Measurements from ENCODE around the gene SLC9A5.
A peak's percentile ranks its signal among the peaks of the same experiment; 100 is the strongest.

The SLC9A5 gene

GRCh38 chr16:67283826-67284555 is 35.2 kb downstream of the SLC9A5 start:
- H3K9ac ChIP-seq (ENCODE audit: low read length) = no peak overlapping the region
- no peak overlapping the region for H2BK5ac ChIP-seq (ENCODE audit: low read depth, low read length, poor library complexity)
- no peak overlapping the region for H3K4me3 ChIP-seq (ENCODE audit: low read depth, low read length)
- H4K12ac ChIP-seq (ENCODE audit: low read depth, low read length) = no peak overlapping the region
- peaks cover 3% of the 10 kb centered on the region for H3K79me1 ChIP-seq (ENCODE audit: low read length)
- no peaks in the 10 kb centered on the region for H3K79me2 ChIP-seq (ENCODE audit: control insufficient read depth, insufficient read depth, low read length, poor library complexity)
- H2BK120ac ChIP-seq (ENCODE audit: insufficient read depth, low read length, poor library complexity) = no peak overlapping the region
- peaks cover 1% of the 10 kb centered on the region for H3K9me3 ChIP-seq (ENCODE audit: insufficient read depth, low read depth, low read length)
- H3K4me1 ChIP-seq (ENCODE audit: control insufficient read depth in 1 of 2, insufficient read depth in 2 of 2, low read length in 2 of 2) = peaks cover 4 to 6% of the 10 kb centered on the region in 2 experiments
- DNase-seq = no peak
- H2AFZ ChIP-seq (ENCODE audit: insufficient read depth, low read length, poor library complexity) = no peak overlapping the region
- H3K14ac ChIP-seq (ENCODE audit: low read length) = no peak overlapping the region
- H3K4ac ChIP-seq (ENCODE audit: low read depth, low read length) = no peak overlapping the region
- H2AK5ac ChIP-seq (ENCODE audit: low read length) = no peak overlapping the region
- peaks cover 4% of the 10 kb centered on the region for H3K27me3 ChIP-seq (ENCODE audit: insufficient read depth, low read length)
- H4K91ac ChIP-seq (ENCODE audit: low read depth, low read length) = no peak overlapping the region
- H3K23ac ChIP-seq (ENCODE audit: low read length) = no peak overlapping the region
- WGBS (ENCODE audit: extremely low coverage, insufficient coverage, insufficient read length) = no CpG with 5 or more reads among the region's 21 CpGs
- H4K8ac ChIP-seq (ENCODE audit: low read depth, low read length) = no peak overlapping the region
- no peak overlapping the region for H3K27ac ChIP-seq (ENCODE audit: low read depth, low read length)
- H2BK12ac ChIP-seq (ENCODE audit: low read length) = no peak overlapping the region
- H3K36me3 ChIP-seq (ENCODE audit: control insufficient read depth in 1 of 2, insufficient read depth in 2 of 2, low read length in 2 of 2) = no peaks in the 10 kb centered on the region
- no peak overlapping the region for H3K18ac ChIP-seq (ENCODE audit: low read length)
- no peak overlapping the region for H3K4me2 ChIP-seq (ENCODE audit: low read length)

GRCh38 chr16:67284699-67285646 is 36.2 kb downstream of the SLC9A5 start:
- no peaks in the 10 kb centered on the region for H3K4me1 ChIP-seq (ENCODE audit: control insufficient read depth in 1 of 2, insufficient read depth in 2 of 2, low read length in 2 of 2)
- WGBS (ENCODE audit: extremely low coverage, insufficient coverage, insufficient read length) = no CpG with 5 or more reads among the region's 34 CpGs
- H4K12ac ChIP-seq (ENCODE audit: low read depth, low read length) = no peak overlapping the region
- H3K4ac ChIP-seq (ENCODE audit: low read depth, low read length) = no peak overlapping the region
- H2BK5ac ChIP-seq (ENCODE audit: low read depth, low read length, poor library complexity) = no peak overlapping the region
- no peaks in the 10 kb centered on the region for H3K79me2 ChIP-seq (ENCODE audit: control insufficient read depth, insufficient read depth, low read length, poor library complexity)
- H3K27ac ChIP-seq (ENCODE audit: low read depth, low read length) = no peak overlapping the region
- no peak overlapping the region for H3K14ac ChIP-seq (ENCODE audit: low read length)
- H3K9me3 ChIP-seq (ENCODE audit: insufficient read depth, low read depth, low read length) = peaks cover 1% of the 10 kb centered on the region
- no peak overlapping the region for H3K9ac ChIP-seq (ENCODE audit: low read length)
- DNase-seq = peak in 1 of 2 donors; percentile 36
- no peak overlapping the region for H2BK120ac ChIP-seq (ENCODE audit: insufficient read depth, low read length, poor library complexity)
- no peaks in the 10 kb centered on the region for H3K79me1 ChIP-seq (ENCODE audit: low read length)
- H3K18ac ChIP-seq (ENCODE audit: low read length) = no peak overlapping the region
- no peak overlapping the region for H4K91ac ChIP-seq (ENCODE audit: low read depth, low read length)
- no peak overlapping the region for H2AFZ ChIP-seq (ENCODE audit: insufficient read depth, low read length, poor library complexity)
- H4K8ac ChIP-seq (ENCODE audit: low read depth, low read length) = no peak overlapping the region
- no peak overlapping the region for H3K23ac ChIP-seq (ENCODE audit: low read length)
- no peak overlapping the region for H2BK12ac ChIP-seq (ENCODE audit: low read length)
- no peak overlapping the region for H3K4me2 ChIP-seq (ENCODE audit: low read length)
- no peaks in the 10 kb centered on the region for H3K27me3 ChIP-seq (ENCODE audit: insufficient read depth, low read length)
- H3K36me3 ChIP-seq (ENCODE audit: control insufficient read depth in 1 of 2, insufficient read depth in 2 of 2, low read length in 2 of 2) = no peaks in the 10 kb centered on the region
- no peak overlapping the region for H2AK5ac ChIP-seq (ENCODE audit: low read length)
- no peak overlapping the region for H3K4me3 ChIP-seq (ENCODE audit: low read depth, low read length)

DNA sequence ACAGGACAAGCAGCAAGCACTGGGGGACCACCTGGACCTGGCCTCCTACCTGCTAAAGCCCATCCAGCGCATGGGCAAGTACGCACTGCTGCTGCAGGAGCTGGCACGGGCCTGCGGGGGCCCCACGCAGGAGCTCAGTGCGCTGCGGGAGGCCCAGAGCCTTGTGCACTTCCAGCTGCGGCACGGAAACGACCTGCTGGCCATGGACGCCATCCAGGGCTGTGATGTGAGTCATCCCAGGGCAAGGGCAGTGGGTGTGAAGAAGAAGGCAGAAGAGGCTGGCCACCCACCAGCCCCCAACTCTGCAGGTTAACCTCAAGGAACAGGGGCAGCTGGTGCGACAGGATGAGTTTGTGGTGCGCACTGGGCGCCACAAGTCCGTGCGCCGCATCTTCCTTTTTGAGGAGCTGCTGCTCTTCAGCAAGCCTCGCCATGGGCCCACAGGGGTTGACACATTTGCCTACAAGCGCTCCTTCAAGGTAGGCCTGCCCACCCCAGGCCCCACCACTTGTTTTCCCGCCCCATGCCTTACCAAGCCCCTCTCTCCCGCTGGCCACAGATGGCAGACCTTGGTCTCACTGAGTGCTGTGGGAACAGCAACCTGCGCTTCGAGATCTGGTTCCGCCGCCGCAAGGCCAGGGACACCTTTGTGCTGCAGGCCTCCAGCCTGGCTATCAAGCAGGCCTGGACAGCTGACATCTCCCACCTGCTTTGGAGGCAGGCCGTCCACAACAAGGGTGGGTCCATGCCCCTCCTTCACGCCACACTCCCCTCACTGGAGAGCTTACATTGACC is 37.9 kb downstream of the SLC9A5 start:
- Histone ChIP-seq H3K9ac (ENCODE audit: low read length) (no peak overlapping the region), H2BK12ac (ENCODE audit: low read length) (no peak overlapping the region), H2AK5ac (ENCODE audit: low read length) (no peak overlapping the region), H4K12ac (ENCODE audit: low read depth, low read length) (no peak overlapping the region), H3K14ac (ENCODE audit: low read length) (no peak overlapping the region), H3K9me3 (ENCODE audit: insufficient read depth, low read depth, low read length) (no peaks in the 10 kb centered on the region), H2BK120ac (ENCODE audit: insufficient read depth, low read length, poor library complexity) (no peak overlapping the region), H3K79me2 (ENCODE audit: control insufficient read depth, insufficient read depth, low read length, poor library complexity) (no peaks in the 10 kb centered on the region), H4K91ac (ENCODE audit: low read depth, low read length) (no peak overlapping the region), H3K4ac (ENCODE audit: low read depth, low read length) (no peak overlapping the region), H3K4me3 (ENCODE audit: low read depth, low read length) (no peak overlapping the region), H3K79me1 (ENCODE audit: low read length) (no peaks in the 10 kb centered on the region), H3K36me3 (ENCODE audit: control insufficient read depth in 1 of 2, insufficient read depth in 2 of 2, low read length in 2 of 2) (no peaks in the 10 kb centered on the region), H3K4me1 (ENCODE audit: control insufficient read depth in 1 of 2, insufficient read depth in 2 of 2, low read length in 2 of 2) (no peaks in the 10 kb centered on the region), H3K4me2 (ENCODE audit: low read length) (no peak overlapping the region), H2AFZ (ENCODE audit: insufficient read depth, low read length, poor library complexity) (no peak overlapping the region), H3K18ac (ENCODE audit: low read length) (no peak overlapping the region), H3K27ac (ENCODE audit: low read depth, low read length) (no peak overlapping the region), H2BK5ac (ENCODE audit: low read depth, low read length, poor library complexity) (no peak overlapping the region), H4K8ac (ENCODE audit: low read depth, low read length) (no peak overlapping the region), H3K27me3 (ENCODE audit: insufficient read depth, low read length) (no peaks in the 10 kb centered on the region), H3K23ac (ENCODE audit: low read length) (no peak overlapping the region)
- WGBS (ENCODE audit: extremely low coverage, insufficient coverage, insufficient read length) = no CpG with 5 or more reads among the region's 28 CpGs
- DNase-seq = no peak

DNA sequence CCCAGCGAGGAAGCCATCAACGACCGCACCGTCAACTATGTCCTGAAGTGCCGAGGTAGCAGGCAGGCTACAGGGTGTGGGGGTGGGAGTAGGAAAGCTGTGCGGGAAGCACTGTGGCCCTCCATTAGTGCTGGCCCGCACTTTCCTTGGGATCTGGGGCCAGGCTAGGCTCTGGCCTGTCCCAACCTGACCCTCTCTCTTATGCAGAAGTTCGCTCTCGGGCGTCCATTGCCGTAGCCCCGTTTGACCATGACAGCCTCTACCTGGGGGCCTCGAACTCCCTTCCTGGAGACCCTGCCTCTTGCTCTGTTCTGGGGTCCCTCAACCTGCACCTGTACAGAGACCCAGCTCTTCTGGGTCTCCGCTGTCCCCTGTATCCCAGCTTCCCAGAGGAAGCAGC is 39.2 kb downstream of the SLC9A5 start:
- Histone ChIP-seq H3K79me1 (ENCODE audit: low read length) (no peaks in the 10 kb centered on the region), H4K8ac (ENCODE audit: low read depth, low read length) (no peak overlapping the region), H3K4me2 (ENCODE audit: low read length) (no peak overlapping the region), H3K14ac (ENCODE audit: low read length) (no peak overlapping the region), H3K79me2 (ENCODE audit: control insufficient read depth, insufficient read depth, low read length, poor library complexity) (no peaks in the 10 kb centered on the region), H3K27me3 (ENCODE audit: insufficient read depth, low read length) (no peaks in the 10 kb centered on the region), H3K23ac (ENCODE audit: low read length) (no peak overlapping the region), H3K4me1 (ENCODE audit: control insufficient read depth in 1 of 2, insufficient read depth in 2 of 2, low read length in 2 of 2) (no peaks in the 10 kb centered on the region), H3K18ac (ENCODE audit: low read length) (no peak overlapping the region), H4K12ac (ENCODE audit: low read depth, low read length) (no peak overlapping the region), H3K4me3 (ENCODE audit: low read depth, low read length) (no peak overlapping the region), H3K36me3 (ENCODE audit: control insufficient read depth in 1 of 2, insufficient read depth in 2 of 2, low read length in 2 of 2) (no peaks in the 10 kb centered on the region), H3K4ac (ENCODE audit: low read depth, low read length) (no peak overlapping the region), H2AFZ (ENCODE audit: insufficient read depth, low read length, poor library complexity) (no peak overlapping the region), H3K9ac (ENCODE audit: low read length) (no peak overlapping the region), H2BK12ac (ENCODE audit: low read length) (no peak overlapping the region), H2BK5ac (ENCODE audit: low read depth, low read length, poor library complexity) (no peak overlapping the region), H4K91ac (ENCODE audit: low read depth, low read length) (no peak overlapping the region), H2BK120ac (ENCODE audit: insufficient read depth, low read length, poor library complexity) (no peak overlapping the region), H2AK5ac (ENCODE audit: low read length) (no peak overlapping the region), H3K9me3 (ENCODE audit: insufficient read depth, low read depth, low read length) (no peaks in the 10 kb centered on the region), H3K27ac (ENCODE audit: low read depth, low read length) (no peak overlapping the region)
- DNase-seq = no peak
- no CpG with 5 or more reads among the region's 14 CpGs for WGBS (ENCODE audit: extremely low coverage, insufficient coverage, insufficient read length)
